Embryonic facial prominence (tissue), 1 donor: ENCODE measurements around the gene CLIC6.

Experiments
- DNase-seq: peaks from one replicate; pipeline ENCODE4 v3.0.0-alpha.2; 2016; ENCODE audit errors: extremely low spot score

Gene CLIC6

DNA sequence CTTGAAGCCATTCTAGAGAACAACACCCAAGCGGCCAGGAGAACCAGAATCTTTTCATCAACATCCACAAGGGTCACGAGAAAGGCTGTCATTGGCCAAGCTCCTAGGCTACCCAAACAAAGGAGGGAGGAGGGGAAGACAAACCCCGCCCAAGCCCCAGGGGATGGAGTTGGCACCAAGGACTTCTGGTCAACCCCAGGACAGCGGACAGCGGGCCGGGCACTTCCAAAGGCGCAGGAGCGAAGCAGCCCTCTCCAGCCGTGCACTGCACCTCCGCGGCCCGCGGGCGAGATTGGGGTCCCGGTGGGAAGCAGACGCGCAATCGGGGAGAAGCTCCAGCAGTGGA, at the start of gene CLIC6:
TSS of gene CLIC6 (plus strand) at position 192 of the 346 bp plus-strand sequence. CDS start 395 bp downstream, outside the sequence.
- no peak for DNase-seq

GRCh38 chr21:34619841-34620665, 48.7 kb upstream of the CLIC6 start:
- DNase-seq, result no peak

GRCh38 chr21:34621434-34622350, 47.1 kb upstream of the CLIC6 start:
- DNase-seq, result no peak

GRCh38 chr21:34623516-34623915, 45.3 kb upstream of the CLIC6 start:
- DNase-seq, result no peak

- no peak for DNase-seq
These were observed 43.7 kb upstream of the CLIC6 start for GRCh38 chr21:34625030-34625593.

DNA sequence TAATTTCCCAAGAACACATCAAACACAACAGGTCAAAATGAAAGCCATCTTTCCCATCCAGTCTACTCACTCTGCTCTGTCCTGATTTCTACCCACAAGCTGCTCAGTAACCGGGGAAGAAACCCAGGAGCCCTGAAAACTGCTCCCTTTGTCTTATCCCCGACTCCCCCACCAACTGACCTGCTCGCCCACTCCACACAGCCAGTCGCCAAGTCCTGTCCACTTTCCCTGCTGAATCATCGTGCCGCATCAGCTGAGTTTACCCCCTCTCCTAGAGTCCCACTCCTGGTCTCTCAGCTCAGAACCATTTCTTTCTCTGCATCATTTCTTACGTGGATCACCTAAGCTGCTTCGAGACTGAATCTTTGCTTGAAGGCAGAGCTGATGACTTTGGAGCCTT, 42.7 kb upstream of the CLIC6 start:
- no peak for DNase-seq

GRCh38 chr21:34630536-34631143, 38.2 kb upstream of the CLIC6 start:
- peak; percentile 76 for DNase-seq

DNA sequence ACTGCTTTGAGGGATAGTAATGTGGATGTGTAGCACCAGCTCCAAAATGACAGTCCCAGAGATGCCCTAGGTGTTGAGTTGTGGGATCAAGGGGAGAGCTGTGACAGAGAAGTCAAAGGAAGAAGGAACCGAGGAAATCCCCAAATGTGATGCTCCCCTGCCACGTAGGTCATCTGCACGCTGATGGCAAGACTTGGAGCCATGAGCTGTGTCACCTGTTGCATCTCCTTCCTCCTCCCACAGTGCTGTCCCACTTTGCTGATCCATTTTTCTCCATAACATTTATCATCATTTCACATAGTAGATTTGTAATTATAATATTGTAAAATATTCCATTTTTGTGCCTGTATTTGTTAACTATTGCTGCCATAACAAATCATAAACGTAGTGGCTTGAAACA, 36.3 kb upstream of the CLIC6 start:
- DNase-seq, result no peak

- no peak for DNase-seq
These were observed 33.5 kb upstream of the CLIC6 start for GRCh38 chr21:34635307-34635706.

GRCh38 chr21:34636961-34637360, 31.8 kb upstream of the CLIC6 start:
- no peak for DNase-seq

DNA sequence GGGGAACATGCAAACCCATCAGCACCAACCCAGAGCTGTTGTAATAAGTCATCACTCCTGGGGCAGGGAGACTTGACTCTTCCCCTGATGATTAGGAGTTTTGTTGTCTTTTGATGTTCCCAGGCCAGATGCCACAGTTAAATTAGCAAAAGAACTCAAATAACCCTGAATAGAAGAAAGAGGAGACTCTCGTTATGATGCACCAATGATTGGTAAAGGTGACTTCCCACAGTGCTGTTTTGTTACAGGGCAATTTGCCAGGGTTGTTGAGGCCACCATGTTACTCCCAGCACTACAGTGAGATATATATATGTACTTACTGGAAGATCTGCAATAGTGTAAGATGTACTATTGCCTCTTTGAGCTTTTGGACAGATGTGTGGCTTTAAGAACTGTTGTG, 29.5 kb upstream of the CLIC6 start:
- DNase-seq, result no peak

GRCh38 chr21:34639882-34640788, 28.7 kb upstream of the CLIC6 start:
- DNase-seq, result no peak

DNA sequence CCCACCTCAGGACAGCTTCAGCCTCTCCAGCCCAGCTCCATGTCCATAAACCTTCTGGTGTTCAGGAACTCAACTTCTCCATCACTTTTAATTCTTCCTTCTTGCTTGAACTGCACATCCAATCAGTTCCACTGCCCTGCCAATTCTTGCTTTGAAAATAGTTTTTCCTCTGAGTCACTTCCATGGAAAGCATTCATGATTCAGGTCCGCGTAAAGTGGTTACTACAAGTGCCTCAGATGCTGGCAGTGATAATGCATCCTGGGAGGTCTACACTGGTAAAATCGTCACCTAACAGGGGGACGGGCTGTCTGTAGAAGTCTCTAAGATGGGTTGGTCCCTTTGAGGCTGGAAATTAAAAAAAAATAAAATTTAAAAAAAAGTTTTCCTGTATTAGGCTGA, 27.9 kb upstream of the CLIC6 start:
- no peak for DNase-seq

- DNase-seq, result no peak
These were observed 26.4 kb upstream of the CLIC6 start for GRCh38 chr21:34642211-34643075.

DNA sequence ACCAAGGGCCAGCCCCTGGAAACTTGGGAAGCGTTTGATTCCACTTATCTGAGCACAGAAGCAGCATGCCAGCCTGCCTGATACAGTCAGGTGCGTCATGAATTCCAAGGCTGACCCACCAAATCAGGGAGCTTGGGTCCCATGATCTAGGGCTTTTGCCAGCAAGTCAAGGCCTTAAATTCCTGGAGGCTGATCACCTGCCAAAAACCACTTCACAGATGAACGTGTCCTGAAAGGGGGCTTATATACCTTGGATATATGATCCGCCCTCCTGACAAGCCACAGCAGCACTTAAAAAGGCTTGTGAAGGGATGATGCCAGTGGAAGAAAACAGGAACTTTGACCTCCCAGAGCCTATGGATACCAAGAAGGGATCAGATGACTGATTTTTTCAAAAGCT, 24.0 kb upstream of the CLIC6 start:
- no peak for DNase-seq

- DNase-seq, result no peak
These were observed 21.2 kb upstream of the CLIC6 start for GRCh38 chr21:34647555-34647954.

DNA sequence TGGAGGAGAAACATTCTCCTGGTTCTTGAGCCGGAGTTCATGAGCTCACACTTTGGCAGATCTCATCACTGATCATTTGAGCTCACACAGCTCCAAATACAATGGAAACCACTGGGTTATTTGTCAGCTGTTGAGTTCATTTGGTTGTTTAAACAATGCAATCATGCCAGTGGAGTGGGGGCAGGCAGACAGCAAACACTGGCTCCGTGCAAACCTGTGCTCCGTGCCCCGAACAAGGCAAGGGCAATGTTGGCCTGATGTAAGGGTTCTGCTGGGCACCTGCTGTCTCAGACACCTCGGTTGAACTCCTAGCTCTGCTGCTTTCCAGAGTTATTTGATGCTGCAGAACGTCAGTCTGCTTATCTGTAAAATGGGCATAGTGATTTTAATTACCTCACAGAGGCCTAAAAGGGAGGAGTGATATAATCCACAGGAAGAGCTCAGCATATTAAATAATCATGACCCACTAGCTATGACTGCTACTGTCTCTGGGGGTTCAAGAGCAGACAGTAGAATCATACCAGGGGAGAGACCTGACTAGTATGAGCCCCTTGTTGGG, 20.0 kb upstream of the CLIC6 start:
- DNase-seq, result no peak

- no peak for DNase-seq
These were observed 19.4 kb upstream of the CLIC6 start for GRCh38 chr21:34649400-34649799.

GRCh38 chr21:34650861-34651431, 17.8 kb upstream of the CLIC6 start:
- DNase-seq, result no peak
